HCT116 (cell line): ENCODE data around the gene POTEJ. TPM values are rescaled to one million over a fixed set of nuclear protein-coding genes. Genes with fewer than 3 reads are reported as not detected.
A peak's percentile ranks its signal among the peaks of the same experiment; 100 is the strongest.
"Not testable (repeated sequence)": the region's sequence is repeated elsewhere in the genome, so short reads cannot be mapped to it uniquely, and the experiment has no call there.

Source experiments
- ATAC-seq: fragments of 200-7000 bp; cut with Tn5 transposase; 2 replicates; pipeline ENCODE4 v1.9.1; 2020; ENCODE audit warnings: mild to moderate bottlenecking, moderate library complexity
- BruUV-seq: library from RNA; stranded (reverse); fragments of 400-500 nt; replicated peaks from 2 replicates; lab custom pipeline; 2021; lab: Mats Ljungman, UMichigan
- CTCF ChIA-PET: fragments of 300-600 bp; sonication (Branson Sonifier 250); formaldehyde crosslinking; loops from one replicate; lab custom pipeline; 2021; ENCODE audit warnings: antibody characterized with exemption; lab: Charles Lee
- POLR2A ChIA-PET: fragments of 300-600, 350-600 bp; sonication (Branson Sonifier 250); formaldehyde crosslinking; loops from one replicate; lab custom pipeline; 2021; ENCODE audit warnings: antibody characterized with exemption; lab: Charles Lee
- RAD21 ChIA-PET, 2 experiments: fragments of 300-600 bp; sonication (Branson Sonifier 250); formaldehyde crosslinking; loops; one replicate each; lab custom pipeline; 2023; ENCODE audit warnings: low total read pairs in 2 of 2; ENCODE audit not compliant: uncharacterized antibody in 2 of 2, unreplicated experiment in 2 of 2, low non-redundant PET in 1 of 2; lab: Charles Lee
- DNase-seq: peaks from one replicate; pipeline ENCODE4 v3.0.0-alpha.2; 2010; ENCODE audit warnings: low read depth, low spot score
- H2AFZ ChIP-seq: fragments of 200-600 bp; shearing (Covaris generic), sonication (generic); 2 replicates; pipeline ENCODE4 v1.6.1; 2017; ENCODE audit warnings: low read depth, mixed run types, mixed read lengths, antibody characterized with exemption, low read length; ENCODE audit not compliant: poor library complexity, severe bottlenecking
- H3K27ac ChIP-seq: 2 replicates; pipeline ENCODE4 v1.5.1; 2012; ENCODE audit warnings: low read depth, low read length
- H3K27me3 ChIP-seq: fragments of 200-600 bp; sonication (generic); 2 replicates; pipeline ENCODE4 v1.6.1; 2016; ENCODE audit warnings: mixed run types, low read length, mixed read lengths; ENCODE audit not compliant: insufficient read depth
- H3K36me3 ChIP-seq, 2 experiments: fragments of 200-500 bp in 1 of 2; fragments of 200-600 bp in 1 of 2; sonication (Bioruptor generic) in 1 of 2; sonication (generic) in 1 of 2; 2 replicates each; pipeline versions ENCODE4 v1.5.1 to v1.6.1; 2014 to 2016; ENCODE audit warnings: low read length in 2 of 2, inconsistent platforms in 1 of 2, mixed read lengths in 1 of 2, mixed run types in 1 of 2; ENCODE audit not compliant: insufficient read depth in 2 of 2, control insufficient read depth in 1 of 2
- H3K4me1 ChIP-seq, 2 experiments: fragments of 200-600 bp in 1 of 2; sonication (generic) in 1 of 2; 2 replicates each; pipeline versions ENCODE4 v1.5.1 to v1.6.1; 2012 to 2017; ENCODE audit warnings: low read length in 2 of 2, inconsistent platforms in 1 of 2, mild to moderate bottlenecking in 1 of 2, mixed read lengths in 1 of 2, mixed run types in 1 of 2, moderate library complexity in 1 of 2; ENCODE audit not compliant: insufficient read depth in 2 of 2, control insufficient read depth in 1 of 2
- H3K4me2 ChIP-seq: fragments of 200-600 bp; sonication (generic); 2 replicates; pipeline ENCODE4 v1.6.1; 2017; ENCODE audit warnings: mixed run types, low read length, mixed read lengths
- H3K4me3 ChIP-seq, 2 experiments: fragments of 200-600 bp in 1 of 2; sonication (generic) in 1 of 2; replicated peaks in 1 of 2; 2 replicates each; pipeline ENCODE4 v1.5.1; 2011 to 2016; ENCODE audit warnings: low read length in 2 of 2, control low read depth in 1 of 2, low read depth in 1 of 2, mild to moderate bottlenecking in 1 of 2, mixed read lengths in 1 of 2, mixed run types in 1 of 2
- H3K79me2 ChIP-seq: fragments of 200-600 bp; sonication (generic); 2 replicates; pipeline ENCODE4 v1.6.1; 2017; ENCODE audit warnings: mild to moderate bottlenecking, mixed run types, low read length, moderate library complexity, mixed read lengths; ENCODE audit not compliant: insufficient read depth
- H3K9ac ChIP-seq: fragments of 200-600 bp; sonication (generic); 2 replicates; pipeline ENCODE4 v1.6.1; 2016; ENCODE audit warnings: low read length, mixed read lengths
- H3K9me2 ChIP-seq: fragments of 200-600 bp; sonication (generic), shearing (Covaris generic); 2 replicates; pipeline ENCODE4 v1.6.1; 2017; ENCODE audit warnings: mixed run types, mild to moderate bottlenecking, moderate library complexity; ENCODE audit not compliant: insufficient read depth
- H3K9me3 ChIP-seq, 2 experiments: fragments of 200-500 bp in 1 of 2; fragments of 200-600 bp in 1 of 2; sonication (Bioruptor generic) in 1 of 2; sonication (generic) in 1 of 2; 2 replicates each; pipeline ENCODE4 v1.6.1; 2014 to 2017; ENCODE audit warnings: low read length in 2 of 2, mixed read lengths in 2 of 2, inconsistent platforms in 1 of 2, low read depth in 1 of 2, mild to moderate bottlenecking in 1 of 2, mixed run types in 1 of 2, moderate library complexity in 1 of 2; ENCODE audit not compliant: control insufficient read depth in 1 of 2, insufficient read depth in 1 of 2
- H4K20me1 ChIP-seq: fragments of 200-600 bp; sonication (generic), shearing (Covaris generic); 2 replicates; pipeline ENCODE4 v1.6.1; 2017; ENCODE audit warnings: mixed run types, mild to moderate bottlenecking, moderate library complexity; ENCODE audit not compliant: insufficient read depth
- RAD21 ChIP-seq: IDR thresholded peaks from 2 replicates; pipeline ENCODE4 v1.6.1; 2012; ENCODE audit warnings: low read depth, mild to moderate bottlenecking
- intact Hi-C: fragments of 100-400 bp; cut with micrococcal nuclease; formaldehyde crosslinking; loops from 2 replicates; pipeline ENCODE4 v1.10.0; 2022
- total RNA-seq: library from RNA; stranded (reverse); gene quantifications from one replicate; pipeline ENCODE4 v1.2.1, GENCODE V29; 2021; ENCODE audit not compliant: unreplicated experiment
- TF ChIP-seq, protein P1 (sequence below), 3 experiments: fragments of 200-600 bp in 1 of 3; sonication (generic) in 1 of 3; IDR thresholded peaks in 2 of 3; conservative IDR thresholded peaks in 1 of 3; 2 replicates each; pipeline ENCODE4 v1.5.1; 2012 to 2017; ENCODE audit warnings: low read depth in 2 of 3, low read length in 2 of 3, antibody characterized with exemption in 1 of 3, borderline replicate concordance in 1 of 3, control low read depth in 1 of 3, mild to moderate bottlenecking in 1 of 3, mixed read lengths in 1 of 3, mixed run types in 1 of 3, moderate library complexity in 1 of 3; ENCODE audit not compliant: insufficient read depth in 1 of 3

The POTEJ gene
- total RNA-seq, 1 experiment from 2014 or later, result not detected

DNA sequence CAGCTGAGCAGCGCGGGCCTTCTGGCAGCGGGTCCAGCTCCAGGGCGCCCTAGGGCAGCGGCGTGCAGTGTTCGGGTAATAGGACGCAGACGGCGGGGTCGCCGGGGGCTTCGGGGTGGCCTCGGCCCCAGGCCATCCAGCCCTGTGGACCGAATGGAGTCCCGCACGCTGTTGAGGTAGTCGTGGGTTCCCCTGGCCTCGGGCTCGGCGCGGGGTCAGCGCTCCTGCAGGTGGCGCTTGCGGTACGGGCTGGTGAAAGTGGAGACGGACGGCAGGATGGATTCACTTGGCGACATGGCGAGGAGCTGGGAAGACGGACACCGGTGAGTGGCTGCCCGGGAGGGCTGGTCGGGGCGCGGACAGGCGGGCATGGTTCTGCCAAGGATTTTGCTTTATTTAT lies 82.2 kb downstream of the POTEJ start:
- H3K4me2 ChIP-seq, RAD21 ChIA-PET, BruUV-seq, H3K9me2 ChIP-seq, DNase-seq, H2AFZ ChIP-seq, POLR2A ChIA-PET, intact Hi-C loops, H3K9ac ChIP-seq, H4K20me1 ChIP-seq, H3K27me3 ChIP-seq, CTCF ChIA-PET, H3K79me2 ChIP-seq, H3K9me3 ChIP-seq, H3K4me3 ChIP-seq, H3K4me1 ChIP-seq, H3K36me3 ChIP-seq, H3K27ac ChIP-seq: not testable (repeated sequence)
- ATAC-seq, result peak; percentile 99
- TF ChIP-seq, protein P1, sequence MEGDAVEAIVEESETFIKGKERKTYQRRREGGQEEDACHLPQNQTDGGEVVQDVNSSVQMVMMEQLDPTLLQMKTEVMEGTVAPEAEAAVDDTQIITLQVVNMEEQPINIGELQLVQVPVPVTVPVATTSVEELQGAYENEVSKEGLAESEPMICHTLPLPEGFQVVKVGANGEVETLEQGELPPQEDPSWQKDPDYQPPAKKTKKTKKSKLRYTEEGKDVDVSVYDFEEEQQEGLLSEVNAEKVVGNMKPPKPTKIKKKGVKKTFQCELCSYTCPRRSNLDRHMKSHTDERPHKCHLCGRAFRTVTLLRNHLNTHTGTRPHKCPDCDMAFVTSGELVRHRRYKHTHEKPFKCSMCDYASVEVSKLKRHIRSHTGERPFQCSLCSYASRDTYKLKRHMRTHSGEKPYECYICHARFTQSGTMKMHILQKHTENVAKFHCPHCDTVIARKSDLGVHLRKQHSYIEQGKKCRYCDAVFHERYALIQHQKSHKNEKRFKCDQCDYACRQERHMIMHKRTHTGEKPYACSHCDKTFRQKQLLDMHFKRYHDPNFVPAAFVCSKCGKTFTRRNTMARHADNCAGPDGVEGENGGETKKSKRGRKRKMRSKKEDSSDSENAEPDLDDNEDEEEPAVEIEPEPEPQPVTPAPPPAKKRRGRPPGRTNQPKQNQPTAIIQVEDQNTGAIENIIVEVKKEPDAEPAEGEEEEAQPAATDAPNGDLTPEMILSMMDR (IDR thresholded peaks at IDR 0.05 in 2 of 3, conservative IDR thresholded peaks at IDR 0.05 in 1 of 3; ENCODE audit: borderline replicate concordance in 1 of 3, insufficient read depth in 1 of 3, low read depth in 2 of 3, low read length in 2 of 3), result peak; percentile 32 to 44 (median 37); a peak in 5 of 6 replicates
- TF ChIP-seq RAD21, result peak; percentile 64

GRCh38 chr2:130703250-130703649 lies 92.0 kb downstream of the POTEJ start:
- ATAC-seq, H3K4me1 ChIP-seq, RAD21 ChIA-PET, H3K9me3 ChIP-seq, H3K9ac ChIP-seq, H3K4me3 ChIP-seq, CTCF ChIA-PET, POLR2A ChIA-PET, H3K79me2 ChIP-seq, H3K4me2 ChIP-seq, DNase-seq, H3K27me3 ChIP-seq, H4K20me1 ChIP-seq, H3K27ac ChIP-seq, BruUV-seq, H3K36me3 ChIP-seq, H3K9me2 ChIP-seq, intact Hi-C loops, H2AFZ ChIP-seq: not testable (repeated sequence)

Other genes with a start within 250 kb of the POTEJ start
- gene POTEI, start 102.1 kb upstream of the POTEJ start, total RNA-seq, result 1.2 TPM
- not detected for gene CFC1B, start 90.2 kb upstream of the POTEJ start, total RNA-seq
- gene CFC1, start 11.9 kb upstream of the POTEJ start, total RNA-seq, result not detected
- gene GPR148, start 117.6 kb downstream of the POTEJ start, total RNA-seq, result not detected
- not detected for gene AMER3, start 144.1 kb downstream of the POTEJ start, total RNA-seq
- 26.6 TPM for gene ARHGEF4, start 225.5 kb downstream of the POTEJ start, total RNA-seq